ENCODE results near the gene DNAJB6. TPM values are rescaled to one million over a fixed set of nuclear protein-coding genes. Genes with fewer than 3 reads are reported as not detected.

The DNAJB6 gene
- total RNA-seq, 2 donors from 2014 or later, result 78.0 to 81.8 TPM

DNA sequence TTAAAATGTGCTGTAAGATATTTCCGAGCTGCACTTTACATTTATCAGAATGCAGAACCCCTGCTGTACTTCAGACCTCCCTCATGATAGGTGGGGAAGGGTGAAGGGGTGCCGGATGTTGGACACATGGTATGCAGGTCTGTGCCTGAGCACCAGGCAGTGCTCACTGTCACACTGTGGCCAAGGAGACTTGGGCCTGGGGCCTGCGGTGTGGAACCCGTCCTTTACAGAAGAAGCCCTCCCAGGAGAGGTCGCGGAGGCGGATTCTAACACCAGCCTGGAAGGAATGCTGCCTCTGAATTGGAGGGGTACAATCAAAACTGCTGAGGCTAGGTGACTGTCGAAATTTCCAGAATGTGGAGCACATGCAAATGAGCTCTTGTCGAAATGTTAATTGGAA is 34.5 kb downstream of the DNAJB6 start:
- Histone ChIP-seq H3K9ac (ENCODE audit: low read depth in 2 of 2, low read length in 2 of 2) (no peak overlapping the region), H3K9me3 (no peaks in the 10 kb centered on the region), H3K4me1 (no peaks in the 10 kb centered on the region), H3K36me3 (peaks cover 22% of the 10 kb centered on the region), H3K27me3 (no peaks in the 10 kb centered on the region), H3K27ac (no peak overlapping the region), H3K4me3 (no peak overlapping the region)
- no peak for DNase-seq
- TF ChIP-seq, protein P1, sequence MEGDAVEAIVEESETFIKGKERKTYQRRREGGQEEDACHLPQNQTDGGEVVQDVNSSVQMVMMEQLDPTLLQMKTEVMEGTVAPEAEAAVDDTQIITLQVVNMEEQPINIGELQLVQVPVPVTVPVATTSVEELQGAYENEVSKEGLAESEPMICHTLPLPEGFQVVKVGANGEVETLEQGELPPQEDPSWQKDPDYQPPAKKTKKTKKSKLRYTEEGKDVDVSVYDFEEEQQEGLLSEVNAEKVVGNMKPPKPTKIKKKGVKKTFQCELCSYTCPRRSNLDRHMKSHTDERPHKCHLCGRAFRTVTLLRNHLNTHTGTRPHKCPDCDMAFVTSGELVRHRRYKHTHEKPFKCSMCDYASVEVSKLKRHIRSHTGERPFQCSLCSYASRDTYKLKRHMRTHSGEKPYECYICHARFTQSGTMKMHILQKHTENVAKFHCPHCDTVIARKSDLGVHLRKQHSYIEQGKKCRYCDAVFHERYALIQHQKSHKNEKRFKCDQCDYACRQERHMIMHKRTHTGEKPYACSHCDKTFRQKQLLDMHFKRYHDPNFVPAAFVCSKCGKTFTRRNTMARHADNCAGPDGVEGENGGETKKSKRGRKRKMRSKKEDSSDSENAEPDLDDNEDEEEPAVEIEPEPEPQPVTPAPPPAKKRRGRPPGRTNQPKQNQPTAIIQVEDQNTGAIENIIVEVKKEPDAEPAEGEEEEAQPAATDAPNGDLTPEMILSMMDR (IDR thresholded peaks at IDR 0.05), result no peak
- intact Hi-C loops (cut with DNase I), result no loop called here

DNA sequence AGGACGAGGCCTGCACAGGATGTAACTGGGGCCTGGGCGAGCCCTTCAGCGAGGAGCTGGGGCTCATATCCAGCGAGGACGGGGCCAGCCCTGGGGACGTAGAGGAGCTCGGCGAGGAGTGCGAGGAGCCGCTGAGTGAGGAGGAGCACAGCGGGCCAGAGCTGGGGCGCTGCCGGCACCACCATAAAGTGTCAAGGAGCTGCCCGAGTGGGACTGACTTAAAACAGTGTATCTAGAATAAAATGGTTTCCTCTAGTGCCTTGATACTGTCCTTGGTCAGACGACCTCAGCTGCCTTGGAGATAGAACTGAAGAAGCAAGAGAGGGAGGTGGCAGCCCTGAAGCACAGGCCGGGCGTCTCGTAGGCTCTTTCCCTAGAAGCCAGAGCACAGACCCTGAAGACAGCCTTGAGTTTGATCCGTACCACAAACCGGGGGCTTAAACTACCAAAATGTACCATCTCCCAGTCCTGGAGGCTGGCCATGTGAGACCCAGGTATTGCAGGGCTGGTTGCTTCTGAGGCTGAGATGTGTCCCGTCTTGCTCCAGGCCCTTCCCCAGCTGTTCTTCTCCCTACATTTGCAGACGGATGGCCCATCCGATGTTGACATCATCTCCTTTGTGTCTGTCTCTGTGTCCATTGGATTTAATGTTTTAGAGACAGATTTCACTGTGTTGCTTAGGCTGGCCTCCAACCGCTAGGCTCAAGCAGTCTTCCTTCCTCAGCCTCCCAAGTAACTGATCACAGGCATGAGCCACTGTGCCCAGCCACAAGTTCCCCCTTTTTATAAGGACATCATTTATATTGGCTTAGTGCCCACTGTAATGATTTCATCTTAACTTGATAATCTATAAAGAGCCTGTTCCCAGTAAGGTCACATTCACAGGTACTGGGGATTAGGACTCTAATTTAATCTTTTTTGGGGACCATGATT is 35.8 kb downstream of the DNAJB6 start:
- Histone ChIP-seq H3K9ac (ENCODE audit: low read depth in 2 of 2, low read length in 2 of 2) (no peak overlapping the region), H3K4me1 (no peaks in the 10 kb centered on the region), H3K36me3 (peaks cover 22% of the 10 kb centered on the region), H3K27me3 (no peaks in the 10 kb centered on the region), H3K27ac (no peak overlapping the region), H3K9me3 (no peaks in the 10 kb centered on the region), H3K4me3 (no peak overlapping the region)
- intact Hi-C loops (cut with DNase I), result no loop called here
- no peak for DNase-seq
- TF ChIP-seq, protein P1 (IDR thresholded peaks at IDR 0.05), result no peak

DNA sequence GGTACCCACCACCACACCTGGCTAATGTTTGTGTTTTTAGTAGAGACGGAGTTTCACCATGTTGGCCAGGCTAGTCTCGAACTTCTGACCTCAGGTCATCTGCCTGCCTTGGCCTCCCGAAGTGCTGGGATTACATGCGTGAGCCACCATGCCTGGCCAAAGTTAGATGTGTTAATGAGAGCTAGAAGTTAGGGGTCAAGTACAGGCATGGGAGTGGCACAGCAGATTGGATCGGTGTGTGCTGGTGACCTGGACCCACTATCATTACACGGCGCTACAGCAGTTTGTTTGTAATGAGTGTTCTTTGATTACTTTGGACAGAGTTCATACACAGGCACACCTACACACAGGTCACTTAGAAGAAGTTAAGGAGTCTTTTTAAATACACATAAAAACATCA is 36.7 kb downstream of the DNAJB6 start:
- Histone ChIP-seq H3K27ac (no peak overlapping the region), H3K9ac (ENCODE audit: low read depth in 2 of 2, low read length in 2 of 2) (no peak overlapping the region), H3K36me3 (peaks cover 15% of the 10 kb centered on the region), H3K27me3 (no peaks in the 10 kb centered on the region), H3K4me3 (no peak overlapping the region), H3K4me1 (no peaks in the 10 kb centered on the region), H3K9me3 (no peaks in the 10 kb centered on the region)
- intact Hi-C loops (cut with DNase I), result no loop called here
- TF ChIP-seq, protein P1 (IDR thresholded peaks at IDR 0.05), result no peak
- no peak for DNase-seq

DNA sequence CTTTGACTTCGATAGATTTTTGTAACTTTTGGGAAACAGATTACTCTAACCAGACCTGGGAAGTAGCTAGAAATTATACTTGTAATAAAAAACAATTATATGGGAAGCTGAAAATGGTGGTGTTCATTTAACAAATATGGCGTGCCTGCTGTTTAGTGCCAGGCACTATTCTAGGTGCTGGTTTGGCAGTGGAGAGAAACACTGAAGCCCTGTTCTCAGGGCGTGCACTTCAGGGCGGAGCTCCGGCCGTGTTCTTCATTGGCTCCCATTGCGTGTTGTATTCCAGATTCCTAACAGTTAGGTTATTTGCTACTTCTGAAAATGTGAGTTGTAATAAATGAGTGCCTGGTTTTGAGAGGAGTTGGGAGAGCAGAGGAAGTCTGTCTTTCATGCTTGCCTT is 38.6 kb downstream of the DNAJB6 start:
- H3K27me3 ChIP-seq, result no peaks in the 10 kb centered on the region
- no peak for DNase-seq
- H3K36me3 ChIP-seq, result peaks cover 2% of the 10 kb centered on the region
- no peak overlapping the region for H3K4me3 ChIP-seq
- H3K9ac ChIP-seq (ENCODE audit: low read depth in 2 of 2, low read length in 2 of 2), result no peak overlapping the region
- no peaks in the 10 kb centered on the region for H3K4me1 ChIP-seq
- no peak overlapping the region for H3K27ac ChIP-seq
- no peaks in the 10 kb centered on the region for H3K9me3 ChIP-seq
- TF ChIP-seq, protein P1 (IDR thresholded peaks at IDR 0.05), result no peak
- intact Hi-C loops (cut with DNase I), result no loop called here

DNA sequence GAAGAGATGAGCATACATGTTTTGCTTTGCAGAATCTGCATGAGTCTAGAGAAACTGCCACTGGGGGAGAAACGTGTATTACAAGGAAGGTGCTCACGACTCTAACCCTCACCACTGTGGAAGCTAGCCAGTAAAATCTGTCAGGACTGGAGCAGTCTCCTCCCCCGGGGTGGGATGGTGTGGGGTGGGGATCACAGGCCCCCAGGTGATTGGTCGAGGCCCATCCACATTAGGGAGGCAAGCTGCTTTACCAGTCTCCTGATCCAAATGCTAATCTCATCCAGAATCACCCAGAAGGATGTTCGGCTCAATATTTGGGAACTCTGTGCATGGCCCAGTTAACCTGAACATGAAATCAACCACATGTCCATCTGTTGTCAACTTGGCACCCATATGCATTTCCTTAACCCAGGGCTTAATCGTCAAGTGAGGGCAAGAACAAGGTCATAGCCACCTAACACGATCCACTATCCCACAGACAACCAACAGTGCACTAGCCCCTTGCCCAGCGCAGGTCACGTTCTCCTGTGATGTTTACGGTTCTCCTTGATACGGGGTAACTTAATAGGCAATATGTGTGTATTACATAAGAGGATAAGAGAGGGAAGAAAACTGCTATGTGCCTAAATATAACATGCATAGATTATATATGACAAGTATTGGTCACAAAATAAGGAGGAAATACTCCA is 40.8 kb downstream of the DNAJB6 start:
- Histone ChIP-seq H3K9me3 (no peaks in the 10 kb centered on the region), H3K9ac (ENCODE audit: low read depth in 2 of 2, low read length in 2 of 2) (no peak overlapping the region), H3K4me3 (no peak overlapping the region), H3K27ac (no peak overlapping the region), H3K4me1 (no peaks in the 10 kb centered on the region), H3K36me3 (no peaks in the 10 kb centered on the region), H3K27me3 (no peaks in the 10 kb centered on the region)
- intact Hi-C loops (cut with DNase I), result no loop called here
- TF ChIP-seq, protein P1 (IDR thresholded peaks at IDR 0.05), result no peak
- DNase-seq, result no peak
